OCI-LY7 (cell line): ENCODE results near the gene KRTAP21-2.

Experiments used
- EZH2phosphoT487 ChIP-seq: fragments of 200-600 bp; sonication (generic); IDR thresholded peaks from 2 replicates; pipeline ENCODE4 v1.6.1; 2018; ENCODE audit warnings: low read depth, borderline replicate concordance, mild to moderate bottlenecking, mixed run types, antibody characterized with exemption, low read length, moderate library complexity, mixed read lengths
- TF ChIP-seq, protein P1 (sequence below): fragments of 200-600 bp; sonication (generic); conservative IDR thresholded peaks from 2 replicates; pipeline ENCODE4 v1.5.1; 2014; ENCODE audit warnings: mild to moderate bottlenecking, antibody characterized with exemption, low read length, moderate library complexity, mixed read lengths

- TF ChIP-seq, protein P1, sequence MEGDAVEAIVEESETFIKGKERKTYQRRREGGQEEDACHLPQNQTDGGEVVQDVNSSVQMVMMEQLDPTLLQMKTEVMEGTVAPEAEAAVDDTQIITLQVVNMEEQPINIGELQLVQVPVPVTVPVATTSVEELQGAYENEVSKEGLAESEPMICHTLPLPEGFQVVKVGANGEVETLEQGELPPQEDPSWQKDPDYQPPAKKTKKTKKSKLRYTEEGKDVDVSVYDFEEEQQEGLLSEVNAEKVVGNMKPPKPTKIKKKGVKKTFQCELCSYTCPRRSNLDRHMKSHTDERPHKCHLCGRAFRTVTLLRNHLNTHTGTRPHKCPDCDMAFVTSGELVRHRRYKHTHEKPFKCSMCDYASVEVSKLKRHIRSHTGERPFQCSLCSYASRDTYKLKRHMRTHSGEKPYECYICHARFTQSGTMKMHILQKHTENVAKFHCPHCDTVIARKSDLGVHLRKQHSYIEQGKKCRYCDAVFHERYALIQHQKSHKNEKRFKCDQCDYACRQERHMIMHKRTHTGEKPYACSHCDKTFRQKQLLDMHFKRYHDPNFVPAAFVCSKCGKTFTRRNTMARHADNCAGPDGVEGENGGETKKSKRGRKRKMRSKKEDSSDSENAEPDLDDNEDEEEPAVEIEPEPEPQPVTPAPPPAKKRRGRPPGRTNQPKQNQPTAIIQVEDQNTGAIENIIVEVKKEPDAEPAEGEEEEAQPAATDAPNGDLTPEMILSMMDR, result no peak
- TF ChIP-seq EZH2phosphoT487, result no peak
These were observed 39.6 kb downstream of the KRTAP21-2 start for GRCh38 chr21:30707409-30707808.
